AG20443 (cell line): Measurements from ENCODE around the gene PRPS1L1.

Experiments
- DNase-seq: peaks from one replicate; pipeline ENCODE4 v3.0.0; 2012; ENCODE audit warnings: low spot score, mixed read lengths

The PRPS1L1 gene

DNA sequence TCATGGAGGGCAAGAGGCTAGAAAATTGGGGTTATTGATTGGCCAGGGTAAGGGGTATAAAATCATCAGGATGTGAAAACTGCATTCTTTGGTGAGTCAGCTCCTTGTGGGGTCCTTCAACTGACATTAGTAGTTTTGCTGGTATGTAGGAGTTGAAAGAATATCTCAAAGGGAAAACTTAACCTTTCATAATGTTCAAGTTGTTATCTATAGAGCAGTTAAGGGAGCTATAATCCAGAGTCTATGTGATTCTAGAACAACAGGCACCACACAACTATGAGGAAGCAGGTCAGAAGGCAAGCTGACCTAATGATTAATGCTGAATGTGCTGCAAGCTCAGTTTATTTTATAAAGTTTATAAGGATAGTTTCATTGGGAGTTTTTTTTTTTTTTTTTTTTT is 13.7 kb downstream of the PRPS1L1 start:
- no peak for DNase-seq

DNA sequence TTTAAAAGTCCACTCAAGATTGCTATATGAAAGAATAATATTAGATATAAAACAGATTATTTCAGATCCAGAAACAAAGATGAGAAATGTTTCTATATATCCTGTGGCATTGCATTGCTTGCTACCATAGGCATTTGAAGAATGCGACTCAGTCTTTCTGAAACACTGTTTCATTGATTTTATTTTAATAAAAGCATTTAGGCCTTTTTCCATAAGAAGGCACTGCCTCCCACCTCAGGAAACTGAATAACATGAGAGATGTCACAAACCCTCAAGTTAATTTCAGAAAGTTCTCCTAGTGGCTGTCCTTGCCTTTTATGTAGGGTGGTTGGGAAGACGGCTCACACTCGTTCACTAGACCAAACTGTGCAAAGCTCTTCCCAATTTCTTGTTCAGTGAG is 23.3 kb downstream of the PRPS1L1 start:
- DNase-seq = no peak

- DNase-seq = no peak
Observed at GRCh38 chr7:18003286-18003994, 24.2 kb downstream of the PRPS1L1 start.

DNA sequence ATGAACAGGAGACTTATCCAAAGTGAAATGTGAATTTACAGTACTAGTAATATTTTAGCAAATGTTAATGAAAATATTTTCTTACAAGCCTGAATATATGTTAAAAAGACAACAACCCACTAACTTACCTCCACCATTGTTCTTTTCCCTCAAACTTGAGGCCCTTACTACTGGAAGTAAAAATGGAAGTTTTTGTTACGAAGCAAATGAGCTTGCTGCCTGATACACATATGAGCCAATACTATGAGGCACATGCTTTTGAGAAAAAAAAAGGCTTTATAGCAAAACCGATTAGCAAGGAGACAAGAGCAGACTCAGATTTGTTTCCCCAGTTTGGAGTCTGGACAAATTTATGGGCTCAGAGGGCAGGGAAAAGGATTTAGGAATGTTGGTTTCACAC is 29.0 kb downstream of the PRPS1L1 start:
- DNase-seq = no peak

DNA sequence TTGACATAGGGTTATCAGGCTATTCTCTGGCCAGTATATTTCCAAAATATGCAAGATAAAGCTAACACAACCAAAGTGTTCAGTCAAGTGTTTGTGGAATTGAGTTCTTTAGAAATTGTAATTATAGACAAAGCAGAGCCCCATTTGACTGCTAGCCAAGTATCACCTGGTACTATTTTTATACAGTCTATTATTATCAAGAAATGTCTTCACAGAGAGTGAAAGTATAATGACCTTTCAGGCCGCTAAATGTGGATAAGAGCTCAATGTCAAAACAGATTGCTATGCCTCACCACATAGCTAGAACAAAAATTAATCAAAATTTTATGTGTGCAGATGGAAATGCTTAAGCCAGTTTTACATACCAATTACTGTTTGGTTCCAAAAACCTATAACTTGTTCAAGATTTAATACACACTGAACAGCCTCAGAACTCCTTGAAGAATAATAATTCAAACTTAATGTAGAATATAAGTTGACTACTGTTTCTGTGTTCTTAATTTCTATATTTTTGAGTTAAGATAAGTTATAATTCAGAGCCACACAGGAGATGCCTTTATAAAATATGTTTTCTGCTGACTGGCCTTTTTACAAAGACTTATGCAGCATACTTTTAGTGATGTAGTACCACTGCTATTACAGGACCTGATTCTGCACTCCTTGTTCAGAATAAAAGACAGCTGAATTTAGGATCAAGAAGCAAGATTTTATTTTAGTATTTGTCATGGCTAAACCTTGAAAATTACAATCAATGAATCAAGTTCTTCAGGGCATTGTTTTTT is 31.0 kb downstream of the PRPS1L1 start:
- DNase-seq = no peak

DNA sequence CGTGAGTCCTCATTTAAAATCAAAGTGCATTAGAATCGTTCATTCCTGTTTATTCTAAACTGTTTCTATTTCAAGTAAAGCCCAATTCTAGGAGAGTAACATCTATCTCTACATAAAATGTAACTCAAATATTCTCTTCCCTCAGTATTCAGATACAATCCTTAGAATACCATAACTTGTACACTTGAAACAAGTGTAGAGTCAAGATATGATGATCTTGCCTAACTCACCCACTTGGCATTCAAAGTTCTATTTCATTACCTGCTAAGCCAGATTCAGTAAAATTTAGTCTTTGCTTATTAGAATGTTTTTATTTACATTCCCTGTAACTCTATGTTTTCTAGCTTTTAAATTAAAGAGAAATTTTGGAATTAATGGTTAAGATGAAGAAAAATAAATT is 31.6 kb downstream of the PRPS1L1 start:
- DNase-seq = no peak

DNA sequence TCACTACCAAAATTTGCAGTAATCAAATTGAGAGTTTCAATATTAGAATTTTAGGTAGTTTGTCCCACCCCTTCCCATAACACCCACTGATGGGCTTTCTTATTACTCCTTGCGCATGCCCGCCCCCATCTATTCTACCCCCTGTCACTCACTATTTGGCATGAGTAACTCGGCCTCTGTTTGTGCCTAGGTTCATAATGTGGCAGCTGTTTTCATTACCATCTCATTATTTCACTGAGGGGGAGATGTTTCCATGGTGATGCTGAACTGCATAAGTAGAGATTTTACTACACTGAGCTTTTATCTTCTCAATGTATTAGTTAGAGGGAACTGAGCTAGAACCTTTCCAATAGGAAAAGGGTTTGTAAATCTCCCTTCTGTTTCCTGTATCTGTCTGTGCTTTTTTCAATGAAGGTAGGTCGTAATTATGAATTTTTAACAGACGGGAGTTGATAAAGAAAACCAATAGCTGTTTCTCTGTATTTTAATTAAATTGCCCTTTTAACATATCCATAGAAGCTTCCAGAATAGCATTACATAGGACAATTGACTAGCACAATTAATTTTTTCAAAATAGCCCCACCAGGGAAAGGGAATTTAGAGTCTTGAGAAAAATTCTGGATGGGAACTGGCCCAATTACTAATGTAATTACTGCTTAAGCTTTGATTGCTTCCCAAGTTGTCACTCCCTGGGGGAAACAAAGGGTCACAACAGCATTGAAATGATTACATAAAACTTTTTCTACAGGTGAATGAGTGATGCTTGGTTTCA is 33.4 kb downstream of the PRPS1L1 start:
- no peak for DNase-seq

DNA sequence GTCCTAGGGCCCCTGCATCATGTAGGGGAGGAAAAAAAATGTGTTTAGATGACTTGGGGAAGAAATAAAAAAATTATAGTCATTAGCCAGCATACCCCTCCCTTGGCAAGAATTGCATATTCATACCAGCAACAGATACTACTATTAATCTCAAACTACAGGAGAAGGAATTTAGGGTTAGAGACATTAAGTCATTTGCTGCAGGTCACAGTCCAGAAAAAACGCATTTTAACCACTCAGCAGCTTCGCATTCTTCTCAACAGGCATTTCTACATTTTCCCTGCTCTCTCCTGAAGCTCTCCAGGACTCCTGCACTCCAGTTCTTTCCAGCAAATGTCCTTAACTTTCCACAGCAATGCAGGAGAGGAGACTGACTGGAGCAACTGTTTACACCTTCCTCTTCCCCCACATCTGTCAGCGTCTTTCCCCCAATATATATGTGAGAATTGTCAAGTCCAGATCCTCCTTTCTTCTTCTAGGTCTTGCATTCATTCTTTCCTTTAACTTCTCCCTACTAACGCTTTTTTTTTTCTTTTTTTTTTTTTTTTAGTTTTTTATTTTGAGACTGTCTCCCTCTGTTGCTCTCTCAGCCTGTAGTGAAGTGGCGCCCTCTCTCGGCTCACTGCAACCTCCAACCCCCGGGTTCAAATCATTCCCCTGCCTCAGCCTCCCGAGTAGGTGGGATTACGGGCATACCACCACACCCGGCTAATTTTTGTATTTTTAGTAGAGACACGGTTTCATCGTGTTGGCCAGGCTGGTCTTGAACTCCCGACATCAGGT is 35.6 kb downstream of the PRPS1L1 start:
- no peak for DNase-seq

DNA sequence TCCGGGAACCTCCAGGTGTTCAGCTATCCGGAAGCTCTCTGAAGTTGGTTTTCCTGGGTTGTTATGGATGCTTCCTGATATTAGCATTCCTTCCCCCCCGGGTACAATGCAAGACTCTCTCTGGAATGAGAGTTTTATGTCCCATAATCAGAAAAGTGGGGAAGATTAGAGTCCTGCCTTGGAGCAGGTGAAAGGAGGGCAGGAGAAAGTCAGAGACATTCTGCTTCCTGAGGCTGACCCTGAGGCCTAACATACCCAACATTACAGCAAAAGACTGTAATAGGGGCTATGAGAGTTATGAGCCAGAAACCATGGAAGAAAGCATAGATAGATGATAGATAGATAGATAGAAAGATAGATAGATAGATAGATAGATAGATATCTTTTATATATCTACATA is 36.9 kb downstream of the PRPS1L1 start:
- no peak for DNase-seq

DNA sequence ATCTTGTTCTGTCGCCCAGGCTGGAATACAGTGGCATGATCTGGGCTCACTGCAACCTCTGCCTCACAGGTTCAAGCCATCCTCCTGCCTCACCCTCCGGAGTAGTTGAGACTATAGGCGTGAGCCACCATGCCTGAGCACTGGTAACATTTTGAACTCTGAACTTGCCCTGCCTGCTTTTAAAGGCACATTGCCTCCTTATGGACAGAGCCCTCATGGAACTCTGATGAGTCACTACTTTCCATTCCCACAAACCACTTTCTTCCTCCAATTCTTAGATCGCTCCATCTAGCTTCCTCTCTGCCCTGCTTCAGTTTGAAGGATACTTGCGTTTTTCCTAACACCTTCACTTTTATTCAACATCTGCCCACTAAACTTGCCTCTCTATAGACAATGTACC is 38.1 kb downstream of the PRPS1L1 start:
- DNase-seq = peak; percentile 17

DNA sequence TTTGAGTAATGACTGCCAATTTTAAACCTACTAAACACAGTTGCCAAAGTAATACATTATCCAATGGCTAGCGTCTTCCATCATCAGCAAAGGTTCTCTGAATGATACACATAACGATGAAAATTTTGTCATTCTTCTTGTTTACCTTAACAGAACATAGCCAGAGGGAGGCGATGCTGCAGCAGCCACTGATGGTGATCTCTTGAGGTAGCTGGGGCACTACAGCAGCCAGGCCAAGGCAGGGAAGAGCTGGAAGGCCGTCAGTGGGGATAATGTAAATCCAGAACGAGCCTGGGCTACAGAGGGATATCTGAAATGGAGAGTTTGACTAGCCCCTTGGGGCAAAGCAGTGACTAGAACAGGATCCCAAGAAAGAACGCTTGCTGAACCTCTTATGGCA is 38.8 kb downstream of the PRPS1L1 start:
- DNase-seq = no peak

DNA sequence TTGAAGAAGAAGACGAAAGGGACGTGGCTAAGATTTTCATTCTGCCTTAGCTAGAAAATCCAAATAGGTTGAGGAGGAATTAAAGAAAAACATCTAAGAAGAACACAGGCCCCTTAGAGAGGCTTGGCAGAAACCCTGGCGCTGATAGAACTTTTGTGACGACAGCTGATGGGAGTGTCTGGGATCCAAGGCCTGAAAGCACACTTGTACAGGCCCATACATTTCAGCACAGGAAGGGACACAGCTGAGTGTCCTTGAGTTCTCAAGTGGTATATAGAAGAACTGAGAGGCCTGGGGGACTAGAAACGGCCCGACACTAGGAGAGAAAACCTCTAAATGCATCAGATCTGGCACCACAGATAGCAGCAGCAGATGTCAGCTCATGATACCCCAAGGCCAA is 39.5 kb downstream of the PRPS1L1 start:
- no peak for DNase-seq

GRCh38 chr7:17986851-17987250 is 40.8 kb downstream of the PRPS1L1 start:
- DNase-seq = peak; percentile 56

- no peak for DNase-seq
Observed at GRCh38 chr7:17985473-17986239, 42.0 kb downstream of the PRPS1L1 start.

GRCh38 chr7:17984288-17984687 is 43.4 kb downstream of the PRPS1L1 start:
- no peak for DNase-seq

DNA sequence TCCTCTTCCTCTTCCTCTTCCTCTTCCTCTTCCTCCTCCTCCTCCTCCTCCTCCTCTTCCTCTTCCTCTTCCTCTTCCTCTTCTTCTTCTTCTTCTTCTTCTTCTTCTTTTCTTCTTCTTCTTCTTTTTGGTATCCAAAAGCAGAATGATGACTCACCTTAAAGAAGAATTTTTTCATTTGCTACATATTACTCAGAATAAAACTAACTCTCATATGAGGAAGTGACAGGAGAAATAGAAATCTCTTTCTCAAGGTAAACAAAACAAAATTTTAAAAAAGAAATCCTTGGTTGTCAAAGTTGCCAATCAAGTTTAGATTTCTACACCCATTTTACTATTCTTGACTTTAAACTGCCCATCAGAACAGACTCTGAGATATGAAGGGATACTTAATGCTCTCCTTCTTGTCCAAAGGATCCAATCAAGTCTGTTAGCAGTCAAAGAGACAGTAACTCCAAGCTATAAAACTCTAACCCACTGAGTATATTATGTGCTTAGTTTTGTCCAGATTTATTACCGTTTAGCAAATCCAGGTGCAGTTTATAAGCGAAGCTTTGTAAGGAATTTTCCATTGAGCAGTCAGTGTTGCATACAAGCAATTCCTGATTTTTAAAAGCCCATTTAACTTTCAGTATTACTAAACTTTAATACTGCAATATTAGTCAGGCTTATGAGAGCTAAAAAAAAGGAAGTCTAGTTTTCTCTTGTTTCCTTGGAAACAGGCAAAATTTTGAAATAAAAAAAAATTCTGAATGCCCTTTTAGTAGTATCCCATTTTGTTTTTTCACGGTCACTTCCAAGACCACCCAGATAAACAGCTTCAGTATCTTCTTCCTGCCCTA is 44.2 kb downstream of the PRPS1L1 start:
- DNase-seq = no peak

- DNase-seq = no peak
Observed at GRCh38 chr7:17976952-17977351, 50.7 kb downstream of the PRPS1L1 start.
